DOHH2 (cell line): ENCODE measurements around the gene SIK1.
"Not testable (repeated sequence)": the region's sequence is repeated elsewhere in the genome, so short reads cannot be mapped to it uniquely, and the experiment has no call there.

Source experiments
- CTCF ChIP-seq: fragments of 200-600 bp; sonication (generic); IDR thresholded peaks from one replicate; pipeline ENCODE4 v1.5.1; 2014; ENCODE audit warnings: antibody characterized with exemption, mild to moderate bottlenecking, low read depth, low read length; ENCODE audit not compliant: poor library complexity, severe bottlenecking
- EZH2phosphoT487 ChIP-seq: fragments of 200-600 bp; sonication (generic); IDR thresholded peaks from 2 replicates; pipeline ENCODE4 v1.6.1; 2017; ENCODE audit warnings: borderline replicate concordance, mild to moderate bottlenecking, antibody characterized with exemption, low read length, moderate library complexity, mixed read lengths

- TF ChIP-seq CTCF, EZH2phosphoT487: not testable (repeated sequence)
Observed at GRCh38 chr21:43442571-43442970, 15.6 kb upstream of the SIK1 start.
